ENCODE data around the gene TKFC. TPM values are rescaled to one million over a fixed set of nuclear protein-coding genes. Genes with fewer than 3 reads are reported as not detected.

Gene TKFC, protein sequence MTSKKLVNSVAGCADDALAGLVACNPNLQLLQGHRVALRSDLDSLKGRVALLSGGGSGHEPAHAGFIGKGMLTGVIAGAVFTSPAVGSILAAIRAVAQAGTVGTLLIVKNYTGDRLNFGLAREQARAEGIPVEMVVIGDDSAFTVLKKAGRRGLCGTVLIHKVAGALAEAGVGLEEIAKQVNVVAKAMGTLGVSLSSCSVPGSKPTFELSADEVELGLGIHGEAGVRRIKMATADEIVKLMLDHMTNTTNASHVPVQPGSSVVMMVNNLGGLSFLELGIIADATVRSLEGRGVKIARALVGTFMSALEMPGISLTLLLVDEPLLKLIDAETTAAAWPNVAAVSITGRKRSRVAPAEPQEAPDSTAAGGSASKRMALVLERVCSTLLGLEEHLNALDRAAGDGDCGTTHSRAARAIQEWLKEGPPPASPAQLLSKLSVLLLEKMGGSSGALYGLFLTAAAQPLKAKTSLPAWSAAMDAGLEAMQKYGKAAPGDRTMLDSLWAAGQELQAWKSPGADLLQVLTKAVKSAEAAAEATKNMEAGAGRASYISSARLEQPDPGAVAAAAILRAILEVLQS
- total RNA-seq, result 30.9 and 46.7 TPM in 2 replicates

GRCh38 chr11:61332797-61333549 lies at the start of gene TKFC, which contains the start of gene DDB1:
TKFC (plus strand) TSS chr11:61333228; CDS start chr11:61334729, 1,501 bp downstream.
DDB1 (minus strand) TSS chr11:61333105; CDS start chr11:61332968, 137 bp downstream.

DNA sequence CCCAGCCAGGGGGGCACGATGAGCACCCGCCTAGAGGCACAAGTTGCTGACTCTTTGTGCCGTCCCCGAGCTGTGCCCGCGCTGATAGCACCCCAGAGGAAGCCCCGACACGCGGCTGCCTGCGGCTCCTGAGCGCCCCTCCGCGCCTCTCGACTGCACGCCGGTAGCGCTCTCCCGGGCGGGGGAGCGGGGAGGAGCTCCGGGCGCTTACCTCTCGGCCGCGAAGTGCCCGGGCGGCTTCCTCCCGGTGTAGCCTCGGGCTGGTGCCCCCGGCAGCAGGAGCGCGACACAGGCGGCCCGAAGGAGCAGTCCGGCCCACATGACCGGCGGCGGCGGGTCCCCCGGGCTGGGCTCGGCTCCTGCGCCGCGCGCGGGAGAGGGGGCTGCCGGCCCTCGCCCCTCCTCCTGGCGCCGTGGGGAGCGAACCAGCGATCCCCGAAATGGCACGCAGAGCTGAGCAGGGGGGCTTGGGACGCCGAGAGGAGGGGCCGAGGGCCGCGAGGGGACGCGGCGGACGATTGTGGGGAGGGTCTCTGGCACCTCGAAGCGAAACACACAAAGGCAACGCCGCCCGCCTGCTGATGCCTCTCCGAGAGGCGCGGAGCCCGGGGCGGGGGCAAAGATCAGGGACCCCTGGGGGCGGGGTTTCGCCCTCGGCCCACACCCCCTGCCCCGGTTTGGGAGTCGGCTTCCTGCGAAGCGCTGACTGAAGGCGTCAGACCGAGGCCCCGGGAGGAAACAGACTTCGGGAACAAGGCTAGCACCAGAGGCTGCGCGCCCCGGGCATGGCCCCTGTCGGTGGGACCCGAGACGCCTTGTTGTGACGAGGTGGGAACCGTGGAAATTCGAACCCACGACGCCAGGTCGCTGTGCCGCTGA lies 38.1 kb upstream of the TKFC start, which contains the start of gene VWCE:
Gene VWCE (minus strand): TSS at position 600 of the 879 bp plus-strand sequence. CDS start 279 bp downstream, at position 321.

GRCh38 chr11:61361741-61362541 lies 28.9 kb downstream of the TKFC start, which contains the start of the genes CYB561A3 and TMEM138:
CYB561A3 (minus strand) TSS chr11:61361882; CDS start chr11:61356713, 5,169 bp downstream.
TMEM138 (plus strand) TSS chr11:61362374; CDS start chr11:61364391, 2,017 bp downstream.

Other genes starting within 250 kb of the TKFC start
- not detected in 2 replicates for gene CD5, start 230.7 kb upstream of the TKFC start, total RNA-seq
- 13.7 and 21.3 TPM in 2 replicates for gene VPS37C, start 171.8 kb upstream of the TKFC start, total RNA-seq
- not detected in 2 replicates for gene PGA3, start 129.7 kb upstream of the TKFC start, total RNA-seq
- gene PGA4, start 110.9 kb upstream of the TKFC start, total RNA-seq, result not detected in 2 replicates
- not detected in 2 replicates for gene PGA5, start 92.1 kb upstream of the TKFC start, total RNA-seq
- 0.39 and 0.65 TPM in 2 replicates for gene VWCE, start 37.9 kb upstream of the TKFC start, total RNA-seq
- 267 and 359 TPM in 2 replicates for gene DDB1, start 123 bp upstream of the TKFC start, total RNA-seq
- 38.9 and 57.0 TPM in 2 replicates for gene CYB561A3, start 28.7 kb downstream of the TKFC start, total RNA-seq
- 13.0 and 15.4 TPM in 2 replicates for gene TMEM138, start 29.1 kb downstream of the TKFC start, total RNA-seq
- gene TMEM216, start 59.4 kb downstream of the TKFC start, total RNA-seq, result 11.0 and 16.9 TPM in 2 replicates
- 35.5 and 36.5 TPM in 2 replicates for gene CPSF7, start 96.7 kb downstream of the TKFC start, total RNA-seq
- gene SDHAF2, start 96.9 kb downstream of the TKFC start, total RNA-seq, result 41.6 and 54.5 TPM in 2 replicates
- not detected in 2 replicates for gene LRRC10B, start 175.5 kb downstream of the TKFC start, total RNA-seq
- 0.22 and 0.39 TPM in 2 replicates for gene SYT7, start 247.8 kb downstream of the TKFC start, total RNA-seq